SK-N-MC (cell line): ENCODE data around the gene TMEM255B.

ENCODE experiments used
- DNase-seq: peaks from one replicate; pipeline ENCODE4 v3.0.0-alpha.2; 2011; ENCODE audit warnings: low read depth, low spot score
- H3K27ac ChIP-seq: fragments of 200-600 bp; sonication (generic); 2 replicates; pipeline ENCODE4 v1.5.1; 2016; ENCODE audit warnings: mixed run types
- H3K36me3 ChIP-seq: fragments of 200-600 bp; sonication (generic); 2 replicates; pipeline ENCODE4 v1.6.1; 2017; ENCODE audit warnings: antibody characterized with exemption, low read length, mixed read lengths; ENCODE audit not compliant: insufficient read depth
- H3K4me3 ChIP-seq: fragments of 200-600 bp; sonication (generic); 2 replicates; pipeline ENCODE4 v1.5.1; 2016
- H3K9ac ChIP-seq: fragments of 200-600 bp; sonication (generic); 2 replicates; pipeline ENCODE4 v1.8.0; 2017; ENCODE audit warnings: mixed run types, mixed read lengths; ENCODE audit not compliant: insufficient read length
- H3K9me3 ChIP-seq: fragments of 200-600 bp; sonication (generic); 2 replicates; pipeline ENCODE4 v1.6.1; 2017; ENCODE audit warnings: low read depth, mild to moderate bottlenecking, antibody characterized with exemption, low read length, moderate library complexity, mixed read lengths
- EZH2 ChIP-seq: fragments of 200-600 bp; sonication (generic); IDR thresholded peaks from one replicate; pipeline ENCODE4 v1.6.1; 2017; ENCODE audit warnings: antibody characterized with exemption
- FOXP2 ChIP-seq: optimal IDR thresholded peaks from 2 replicates; pipeline ENCODE3; 2011; ENCODE audit warnings: mild to moderate bottlenecking, moderate library complexity; ENCODE audit not compliant: insufficient read depth; ENCODE audit errors: extremely low read length, control extremely low read depth
- POLR2AphosphoS5 ChIP-seq: IDR thresholded peaks from 2 replicates; pipeline ENCODE4 v1.6.1; 2012; ENCODE audit warnings: mild to moderate bottlenecking, low read depth, low read length, borderline replicate concordance

The TMEM255B gene

DNA sequence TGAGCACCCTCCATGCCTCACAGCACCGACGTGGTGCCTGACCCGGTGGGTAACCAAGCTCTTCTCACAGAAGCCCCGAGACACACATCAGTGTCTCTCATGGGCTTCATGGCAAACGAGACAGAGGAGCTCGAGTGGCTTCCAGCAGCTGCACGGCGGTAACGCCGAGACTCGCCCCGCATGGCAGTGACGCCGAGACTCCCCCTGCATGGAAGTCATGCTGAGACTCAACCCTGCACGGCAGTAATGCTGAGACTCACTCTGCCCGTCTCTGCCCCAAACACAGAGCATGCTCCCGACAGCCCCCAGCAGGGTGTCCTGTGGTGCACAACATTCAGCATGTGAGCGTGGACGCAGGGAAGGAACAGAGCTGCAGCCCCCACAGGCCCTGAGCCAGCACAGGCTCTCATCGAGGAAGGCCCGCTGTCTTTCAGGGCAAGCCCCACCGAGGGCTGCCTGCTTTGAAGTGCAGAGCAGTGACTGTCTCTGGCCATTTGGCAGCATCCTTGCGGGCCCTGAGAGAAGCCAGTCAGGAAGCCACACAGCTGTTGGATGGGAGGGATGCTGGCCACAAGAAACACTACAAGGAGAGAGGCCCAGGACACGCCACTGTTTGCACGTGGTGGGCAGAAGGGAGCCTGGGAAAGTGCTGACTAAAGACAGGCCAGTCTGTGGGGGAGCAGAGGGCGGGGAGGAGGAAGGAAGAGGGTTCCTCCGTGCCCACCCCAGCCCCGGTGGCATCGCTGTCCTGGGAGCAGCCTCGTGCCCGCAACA is 95.4 kb downstream of the TMEM255B start:
- TF ChIP-seq EZH2, result no peak
- TF ChIP-seq FOXP2, result no peak
- TF ChIP-seq POLR2AphosphoS5, result no peak
- Histone ChIP-seq H3K9ac (no peak overlapping the region), H3K36me3 (no peaks in the 10 kb centered on the region), H3K4me3 (no peak overlapping the region), H3K9me3 (no peaks in the 10 kb centered on the region), H3K27ac (no peak overlapping the region)
- DNase-seq, result no peak

DNA sequence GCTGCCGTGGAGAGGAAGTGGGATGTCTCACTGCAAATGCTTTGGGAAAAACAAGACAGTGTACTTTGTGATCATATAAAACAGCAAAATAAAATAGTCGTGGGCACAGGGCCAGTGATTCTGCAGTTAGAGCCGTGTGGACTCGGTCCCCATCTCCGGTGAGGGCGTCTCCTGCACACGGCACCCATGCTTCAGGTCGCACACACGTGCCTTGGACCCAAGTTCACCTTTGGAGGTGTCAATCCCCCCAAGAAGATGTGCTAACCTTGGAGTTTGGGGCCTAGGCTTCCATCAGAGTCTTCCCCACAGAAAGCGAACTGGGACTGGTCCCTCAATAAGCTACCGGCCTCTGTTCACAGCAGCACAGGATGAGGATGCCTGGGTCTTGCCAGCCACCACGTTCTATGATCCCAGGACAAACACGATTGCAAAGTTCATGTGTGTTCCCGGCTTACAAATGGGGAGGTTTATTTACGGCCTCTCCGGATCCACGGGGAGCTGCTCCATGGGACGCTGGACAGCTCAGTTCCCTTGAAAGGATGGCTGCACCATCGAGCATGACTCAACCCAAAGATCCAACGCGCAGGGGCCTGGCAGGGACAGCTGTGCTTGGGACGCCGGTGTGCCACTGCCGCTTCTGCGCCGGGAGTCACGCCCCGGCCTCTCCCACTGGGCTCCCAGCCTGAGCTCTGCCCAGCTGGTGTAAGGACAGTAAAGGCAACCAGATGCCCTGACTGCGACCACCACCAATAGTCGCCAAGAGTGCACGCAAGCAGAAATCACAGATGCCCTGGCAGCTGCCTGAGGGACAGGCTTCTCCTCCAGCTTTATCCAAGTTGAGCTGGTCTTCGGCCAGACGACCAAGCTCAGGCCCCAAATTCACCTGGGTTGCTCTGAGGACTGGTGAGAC is 96.2 kb downstream of the TMEM255B start:
- no peak overlapping the region for H3K4me3 ChIP-seq
- TF ChIP-seq FOXP2, result no peak
- no peak for TF ChIP-seq EZH2
- TF ChIP-seq POLR2AphosphoS5, result no peak
- DNase-seq, result no peak
- no peaks in the 10 kb centered on the region for H3K36me3 ChIP-seq
- no peak overlapping the region for H3K27ac ChIP-seq
- H3K9me3 ChIP-seq, result no peaks in the 10 kb centered on the region
- H3K9ac ChIP-seq, result no peak overlapping the region

DNA sequence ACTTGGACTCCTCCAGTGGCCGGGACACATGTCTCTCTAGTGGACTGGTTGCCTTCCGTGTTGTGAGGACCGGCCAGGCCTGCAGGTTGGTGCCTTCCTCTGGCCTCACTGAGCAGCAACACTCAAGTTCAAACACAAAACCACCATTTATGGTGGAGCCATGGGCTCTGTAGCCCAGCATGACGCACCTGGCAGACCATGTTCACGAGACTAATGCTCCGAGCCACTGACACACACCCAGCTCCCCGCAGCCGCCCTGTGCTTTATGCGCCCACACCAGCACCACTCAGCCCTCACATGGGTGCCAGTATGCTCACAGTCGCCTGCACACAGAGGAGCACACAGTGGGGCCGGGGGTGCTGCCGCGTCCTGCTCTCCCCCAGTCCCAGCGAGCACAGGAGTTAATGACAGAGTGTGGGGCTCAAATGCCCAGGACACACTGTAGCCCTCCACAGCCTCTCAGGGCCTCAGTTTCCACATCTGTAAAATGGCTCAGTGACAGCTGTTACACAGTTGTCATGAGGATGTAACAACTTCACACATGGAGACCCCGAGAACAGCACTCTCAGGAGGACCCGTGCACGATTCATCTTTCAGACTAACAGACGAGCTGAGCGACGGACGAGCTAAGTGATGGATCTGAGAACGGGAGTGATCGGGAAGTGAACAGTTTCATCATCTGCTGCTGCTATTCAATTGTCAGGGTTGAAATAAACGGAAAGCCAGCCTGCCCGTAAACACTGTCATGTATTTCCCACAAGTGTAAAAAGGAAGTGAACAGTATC is 97.1 kb downstream of the TMEM255B start:
- H3K9ac ChIP-seq, result no peak overlapping the region
- H3K27ac ChIP-seq, result no peak overlapping the region
- H3K9me3 ChIP-seq, result no peaks in the 10 kb centered on the region
- H3K4me3 ChIP-seq, result no peak overlapping the region
- TF ChIP-seq EZH2, result no peak
- TF ChIP-seq POLR2AphosphoS5, result no peak
- TF ChIP-seq FOXP2, result no peak
- no peaks in the 10 kb centered on the region for H3K36me3 ChIP-seq
- DNase-seq, result no peak

DNA sequence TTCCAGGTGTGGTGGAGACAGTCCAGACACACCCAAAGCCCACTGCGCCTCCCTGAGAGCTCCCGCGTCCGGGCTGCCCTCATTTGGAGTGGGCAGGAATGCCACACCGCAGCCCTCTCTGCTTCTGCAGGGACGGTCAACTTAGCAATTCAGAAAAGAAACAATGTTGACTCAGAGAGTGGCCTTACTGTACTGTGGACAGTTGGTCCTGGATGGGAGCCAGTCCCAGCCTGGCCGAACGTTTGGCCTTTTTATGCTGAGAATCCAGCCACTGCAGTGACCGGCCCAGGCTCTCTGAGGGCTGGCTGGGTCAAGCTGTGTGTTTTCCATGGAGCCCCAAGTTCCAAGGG is 97.7 kb downstream of the TMEM255B start:
- Histone ChIP-seq H3K9ac (no peak overlapping the region), H3K4me3 (no peak overlapping the region), H3K27ac (no peak overlapping the region), H3K9me3 (no peaks in the 10 kb centered on the region), H3K36me3 (no peaks in the 10 kb centered on the region)
- DNase-seq, result no peak
- no peak for TF ChIP-seq EZH2
- TF ChIP-seq FOXP2, result no peak
- no peak for TF ChIP-seq POLR2AphosphoS5

DNA sequence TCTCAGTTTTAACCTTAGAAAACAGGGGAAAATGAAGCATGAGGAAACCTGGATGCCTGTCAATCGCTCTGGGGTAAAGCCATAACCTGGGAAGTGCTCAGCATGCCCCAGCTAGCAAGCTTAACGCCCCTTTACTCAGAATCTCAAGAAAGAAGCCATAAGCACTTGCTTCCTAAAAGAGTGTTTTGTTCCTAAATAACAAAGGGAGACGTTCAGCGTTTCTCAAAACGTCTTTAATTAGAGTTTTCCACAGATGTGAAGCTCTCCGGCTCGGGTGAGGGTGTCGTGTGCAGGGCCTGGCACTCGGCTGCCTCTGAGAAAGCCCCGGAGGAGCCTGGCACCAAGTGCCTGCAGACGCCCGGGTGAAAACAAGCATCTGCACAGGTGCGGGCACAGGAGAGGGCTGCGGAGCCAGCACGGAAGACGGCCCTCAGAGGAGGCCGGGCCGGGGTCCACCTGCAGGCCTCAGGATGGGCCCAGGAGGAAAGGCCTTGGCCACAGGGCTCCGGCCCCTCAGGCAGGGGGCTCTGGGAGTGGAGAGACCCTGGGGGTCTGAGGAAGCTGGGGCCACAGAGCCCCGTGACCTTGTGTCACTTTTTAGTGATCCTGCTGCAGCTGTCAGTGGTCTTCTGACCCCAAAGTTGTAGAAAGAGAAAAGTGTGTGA is 98.6 kb downstream of the TMEM255B start:
- no peaks in the 10 kb centered on the region for H3K9me3 ChIP-seq
- no peak overlapping the region for H3K27ac ChIP-seq
- DNase-seq, result no peak
- no peak overlapping the region for H3K4me3 ChIP-seq
- no peak overlapping the region for H3K9ac ChIP-seq
- H3K36me3 ChIP-seq, result no peaks in the 10 kb centered on the region
- TF ChIP-seq FOXP2 (no peak), EZH2 (no peak), POLR2AphosphoS5 (no peak)

DNA sequence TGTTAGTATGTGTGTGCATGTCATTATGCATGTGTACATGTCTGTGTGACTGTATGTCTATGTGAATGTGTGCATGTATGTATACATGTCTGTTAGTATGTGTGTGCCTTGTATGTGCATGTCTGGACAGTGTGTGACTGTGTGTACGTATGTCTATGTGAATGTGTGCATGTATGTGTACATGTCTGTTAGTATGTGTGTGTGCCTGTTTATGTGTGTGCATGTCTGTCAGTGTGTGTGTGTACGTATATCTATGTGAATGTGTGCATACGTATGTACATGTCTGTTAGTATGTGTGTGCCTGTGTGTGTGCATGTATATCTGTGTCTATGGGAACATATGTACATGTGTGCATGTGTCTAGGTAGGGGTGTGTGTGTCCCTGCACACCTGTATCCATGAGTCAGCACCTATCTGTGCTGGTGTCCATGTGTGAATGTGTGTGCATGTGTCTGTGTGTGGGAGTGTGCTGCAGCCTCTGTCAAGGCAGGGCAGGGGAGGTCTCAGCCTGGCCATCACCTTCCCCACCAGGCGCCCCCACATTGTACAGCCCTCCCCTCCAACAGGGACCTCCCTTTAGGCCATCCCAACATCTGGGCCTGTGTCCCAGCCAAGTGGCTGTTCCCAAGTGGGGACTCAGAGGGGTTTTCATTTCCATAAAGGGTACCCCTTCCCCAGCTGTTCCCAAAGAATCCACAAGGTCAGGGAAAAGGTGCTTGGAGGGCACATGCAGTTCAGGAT is 100.5 kb downstream of the TMEM255B start:
- H3K9me3 ChIP-seq, result no peaks in the 10 kb centered on the region
- no peak overlapping the region for H3K27ac ChIP-seq
- TF ChIP-seq FOXP2 (no peak), EZH2 (no peak), POLR2AphosphoS5 (no peak)
- no peak overlapping the region for H3K9ac ChIP-seq
- H3K4me3 ChIP-seq, result no peak overlapping the region
- no peak for DNase-seq
- H3K36me3 ChIP-seq, result no peaks in the 10 kb centered on the region

DNA sequence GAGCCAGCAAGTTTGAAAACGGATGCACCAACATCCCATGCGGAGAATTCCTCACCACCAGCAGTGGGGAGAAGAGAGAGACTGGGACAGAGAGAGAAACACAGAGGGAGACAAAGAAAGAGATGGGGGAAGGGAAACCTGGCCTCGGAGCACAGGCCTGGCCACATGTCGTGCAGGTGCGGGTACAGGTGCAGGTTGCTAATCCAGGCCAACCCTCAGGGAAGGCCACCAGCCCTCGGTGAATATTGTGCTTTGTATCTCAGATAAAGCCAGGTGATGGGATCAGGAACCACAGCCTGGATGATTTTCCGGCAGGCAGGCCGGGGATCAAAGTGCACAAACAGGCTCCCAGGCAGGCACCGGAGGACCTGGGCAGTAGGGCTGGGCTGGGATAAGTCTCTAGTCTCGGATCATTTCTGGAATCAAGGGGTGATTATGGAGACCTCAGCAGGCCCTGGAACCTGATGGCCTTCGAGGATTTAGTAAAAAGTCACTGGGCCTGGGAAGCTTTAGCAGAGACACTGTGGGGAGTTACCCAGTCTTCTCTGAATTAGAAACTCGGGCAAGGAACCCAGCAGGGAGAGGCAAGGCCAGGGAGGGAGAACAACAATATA is 101.1 kb downstream of the TMEM255B start:
- H3K4me3 ChIP-seq, result no peak overlapping the region

More for the DNA sequence above, 101.1 kb downstream of the TMEM255B start:
- H3K9ac ChIP-seq, result no peak overlapping the region
- TF ChIP-seq FOXP2, result no peak
- TF ChIP-seq EZH2, result no peak
- no peak for TF ChIP-seq POLR2AphosphoS5
- no peaks in the 10 kb centered on the region for H3K9me3 ChIP-seq
- no peaks in the 10 kb centered on the region for H3K36me3 ChIP-seq
- H3K27ac ChIP-seq, result no peak overlapping the region
- DNase-seq, result no peak
